Neural progenitor cell (in vitro differentiated cells): ENCODE data around the gene PHLDA2.

Experiments
- EZH2 ChIP-seq: fragments of 200-600 bp; sonication (generic); IDR thresholded peaks from 2 replicates; pipeline ENCODE4 v1.6.1; 2017; ENCODE audit warnings: antibody characterized with exemption, mild to moderate bottlenecking, moderate library complexity
- EZH2phosphoT487 ChIP-seq: fragments of 200-600 bp; sonication (generic); IDR thresholded peaks from 2 replicates; pipeline ENCODE4 v1.6.1; 2017; ENCODE audit warnings: antibody characterized with exemption
- TF ChIP-seq, protein P1 (sequence below): fragments of 200-600 bp; sonication (generic); IDR thresholded peaks from 2 replicates; pipeline ENCODE4 v1.5.1; 2017; ENCODE audit warnings: antibody characterized with exemption, mild to moderate bottlenecking

DNA sequence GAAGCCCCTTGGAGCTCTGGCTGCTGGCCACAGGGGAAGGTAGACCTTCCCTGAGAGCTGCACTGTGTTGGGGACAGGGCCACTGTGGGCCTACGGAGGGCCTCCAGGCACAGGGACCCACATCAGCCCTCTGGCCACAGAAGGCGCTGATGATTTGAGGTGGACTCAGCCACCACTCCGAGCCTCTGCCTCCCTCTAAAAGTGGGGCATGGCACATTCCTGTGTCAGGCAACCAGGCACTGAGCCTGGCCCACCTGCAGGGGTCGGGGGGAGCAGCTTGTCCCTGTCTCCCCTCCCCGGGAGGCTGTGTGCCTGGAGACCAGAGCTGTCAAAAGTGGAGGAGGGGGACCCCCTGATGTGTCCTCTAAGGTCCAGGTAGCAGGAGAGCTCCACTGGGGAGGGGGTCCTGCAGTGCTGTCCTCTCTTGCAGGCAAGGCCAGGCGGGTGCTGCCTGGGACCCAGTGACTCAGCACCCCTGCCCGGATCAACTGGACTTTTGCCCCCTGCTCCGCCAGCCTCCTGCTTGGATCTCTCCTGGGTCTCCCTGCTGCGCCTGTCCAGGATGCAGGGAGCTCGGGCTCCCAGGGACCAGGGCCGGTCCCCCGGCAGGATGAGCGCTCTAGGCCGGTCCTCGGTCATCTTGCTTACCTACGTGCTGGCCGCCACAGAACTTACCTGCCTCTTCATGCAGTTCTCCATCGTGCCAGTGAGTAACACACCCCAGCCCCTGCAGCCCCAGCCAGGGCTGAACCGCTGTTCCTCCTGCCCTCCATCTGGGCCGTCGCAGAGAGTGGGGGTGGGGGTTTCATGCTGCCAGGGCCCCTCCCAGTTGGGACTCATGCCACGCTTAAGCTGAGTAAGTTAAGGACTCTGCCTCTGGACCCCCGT is 26.2 kb downstream of the PHLDA2 start:
- TF ChIP-seq, protein P1, sequence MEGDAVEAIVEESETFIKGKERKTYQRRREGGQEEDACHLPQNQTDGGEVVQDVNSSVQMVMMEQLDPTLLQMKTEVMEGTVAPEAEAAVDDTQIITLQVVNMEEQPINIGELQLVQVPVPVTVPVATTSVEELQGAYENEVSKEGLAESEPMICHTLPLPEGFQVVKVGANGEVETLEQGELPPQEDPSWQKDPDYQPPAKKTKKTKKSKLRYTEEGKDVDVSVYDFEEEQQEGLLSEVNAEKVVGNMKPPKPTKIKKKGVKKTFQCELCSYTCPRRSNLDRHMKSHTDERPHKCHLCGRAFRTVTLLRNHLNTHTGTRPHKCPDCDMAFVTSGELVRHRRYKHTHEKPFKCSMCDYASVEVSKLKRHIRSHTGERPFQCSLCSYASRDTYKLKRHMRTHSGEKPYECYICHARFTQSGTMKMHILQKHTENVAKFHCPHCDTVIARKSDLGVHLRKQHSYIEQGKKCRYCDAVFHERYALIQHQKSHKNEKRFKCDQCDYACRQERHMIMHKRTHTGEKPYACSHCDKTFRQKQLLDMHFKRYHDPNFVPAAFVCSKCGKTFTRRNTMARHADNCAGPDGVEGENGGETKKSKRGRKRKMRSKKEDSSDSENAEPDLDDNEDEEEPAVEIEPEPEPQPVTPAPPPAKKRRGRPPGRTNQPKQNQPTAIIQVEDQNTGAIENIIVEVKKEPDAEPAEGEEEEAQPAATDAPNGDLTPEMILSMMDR = no peak
- TF ChIP-seq EZH2phosphoT487 (no peak), EZH2 (no peak)
